HK-2 (cell line): ENCODE data around the gene GSE1.

Source experiments
- DNase-seq: peaks from one replicate; pipeline ENCODE4 v3.0.0-alpha.2; 2018; ENCODE audit not compliant: unreplicated experiment

The GSE1 gene

GRCh38 chr16:85645021-85645589, 32.0 kb downstream of the GSE1 start:
- no peak for DNase-seq

DNA sequence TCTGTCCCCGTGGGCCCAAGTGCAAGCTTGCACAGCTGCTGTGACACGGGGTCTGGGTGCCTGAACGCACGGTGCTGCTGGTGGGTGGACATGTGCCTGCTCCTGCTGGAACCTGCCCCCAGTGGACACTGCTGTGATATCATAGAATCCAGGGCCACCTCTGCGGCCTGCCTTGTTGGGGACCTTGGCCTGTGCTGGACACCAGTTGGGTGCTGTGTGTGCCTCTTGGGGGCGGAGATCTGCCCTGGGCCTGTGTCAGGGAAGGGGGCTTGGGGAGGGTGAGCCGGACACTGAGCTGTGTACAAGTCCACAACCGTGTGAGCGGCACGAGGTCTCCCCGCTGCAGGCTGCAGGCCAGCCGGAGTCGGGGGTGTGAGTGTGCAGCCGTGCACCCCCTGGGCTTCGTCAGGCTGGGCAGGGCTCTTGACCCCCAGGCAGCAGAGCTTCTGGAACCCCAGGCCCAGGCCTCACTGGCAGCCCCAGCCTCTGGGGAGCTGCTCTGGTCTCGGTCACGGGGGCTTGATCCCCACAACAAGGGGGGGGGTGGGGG, 33.3 kb downstream of the GSE1 start:
- DNase-seq = no peak

DNA sequence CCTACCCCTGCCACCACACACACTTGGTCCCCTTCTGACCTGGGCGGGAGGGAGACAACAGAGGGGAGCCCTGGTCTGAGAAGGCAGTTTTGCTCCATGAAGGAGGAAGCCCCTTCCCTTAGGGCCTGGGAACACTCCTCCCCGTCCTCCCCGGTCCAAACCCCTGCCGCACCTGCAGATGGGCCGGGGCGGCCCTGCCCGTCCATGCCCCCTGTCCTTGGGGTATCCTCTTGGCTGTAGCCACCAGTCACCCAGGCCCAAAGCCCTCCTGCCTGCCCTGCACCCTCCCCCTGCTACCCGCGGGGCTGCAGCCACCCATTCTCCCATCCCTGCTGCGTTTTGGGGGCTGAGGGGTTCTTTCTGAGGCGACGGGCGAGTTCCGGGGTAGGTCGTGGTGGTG, 33.9 kb downstream of the GSE1 start:
- DNase-seq = no peak

DNA sequence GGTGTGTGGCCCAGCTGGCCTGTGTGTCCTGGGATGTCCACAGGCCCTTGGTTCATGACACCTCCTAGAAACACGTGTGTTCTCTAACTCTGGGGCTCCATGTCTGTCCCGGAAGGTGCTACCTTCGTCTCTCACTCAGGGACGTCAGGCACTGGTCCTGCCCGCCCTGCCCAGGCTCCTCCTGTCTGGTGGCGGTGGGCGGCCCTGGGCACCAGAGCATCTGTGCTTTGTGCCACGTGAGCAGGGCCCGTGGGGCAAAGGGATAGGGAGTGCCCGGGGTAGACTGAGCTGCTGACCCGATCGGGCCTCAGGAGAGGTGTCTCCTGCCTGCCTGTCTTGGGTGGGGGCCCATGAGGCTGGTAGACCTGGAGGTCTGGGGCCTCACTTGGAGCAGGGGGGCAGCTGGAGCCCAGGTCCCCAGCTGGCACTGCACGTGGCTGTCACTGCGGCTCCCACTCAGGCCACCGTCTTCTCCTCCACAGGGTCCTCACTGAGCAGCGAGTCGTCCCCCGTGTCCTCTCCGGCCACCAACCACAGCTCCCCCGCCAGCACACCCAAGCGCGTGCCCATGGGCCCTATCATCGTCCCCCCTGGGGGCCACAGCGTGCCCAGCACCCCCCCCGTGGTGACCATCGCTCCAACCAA, 35.1 kb downstream of the GSE1 start:
- no peak for DNase-seq

GRCh38 chr16:85648805-85649204, 35.7 kb downstream of the GSE1 start:
- no peak for DNase-seq

- DNase-seq = no peak
Measured at GRCh38 chr16:85649411-85650134, 36.5 kb downstream of the GSE1 start.

- no peak for DNase-seq
Measured at GRCh38 chr16:85650135-85650843, 37.2 kb downstream of the GSE1 start.

- no peak for DNase-seq
Measured at GRCh38 chr16:85650844-85651628, 37.9 kb downstream of the GSE1 start.

DNA sequence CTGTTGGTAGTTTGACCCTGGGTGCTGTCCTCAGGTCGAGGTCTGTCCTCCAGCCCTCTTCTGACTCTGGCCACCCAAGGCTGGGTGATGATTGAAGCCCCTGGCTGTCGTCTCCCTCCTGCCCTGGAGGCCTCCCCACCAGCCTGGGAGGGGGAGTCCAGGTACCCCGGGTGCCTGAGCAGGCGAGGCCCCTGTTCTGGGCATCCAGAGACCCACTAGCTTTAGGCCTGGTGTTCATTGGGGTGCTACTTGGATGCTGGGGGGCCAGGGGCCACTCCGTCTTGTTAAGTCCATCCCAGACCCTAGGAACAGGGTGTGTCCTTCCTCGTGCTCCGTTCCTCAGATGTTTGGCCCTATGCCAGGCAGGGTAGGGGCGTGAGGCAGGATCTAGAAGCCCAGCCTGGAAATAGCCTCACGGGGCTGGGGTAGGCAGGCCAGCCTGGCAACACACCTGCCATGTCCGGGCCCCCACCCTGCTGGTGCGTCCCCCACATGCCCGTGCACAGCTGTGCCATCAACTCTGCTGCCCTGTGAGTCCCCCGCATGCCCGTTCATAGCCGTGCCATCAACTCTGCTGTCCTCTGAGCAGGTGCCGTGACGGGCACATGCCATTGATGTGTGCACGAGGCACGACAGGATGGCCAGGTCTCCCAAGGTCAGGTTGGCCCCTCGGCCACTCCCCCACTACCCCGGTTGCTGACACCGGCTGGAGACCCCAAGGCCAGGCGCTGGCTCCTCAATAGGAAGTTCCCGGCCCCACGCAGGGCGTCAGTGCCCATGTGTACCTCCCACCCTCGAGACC, 38.7 kb downstream of the GSE1 start:
- no peak for DNase-seq

GRCh38 chr16:85652431-85653221, 39.5 kb downstream of the GSE1 start:
- peak; percentile 16 for DNase-seq

- no peak for DNase-seq
Measured at GRCh38 chr16:85653290-85653891, 40.3 kb downstream of the GSE1 start.

GRCh38 chr16:85654251-85655095, 41.4 kb downstream of the GSE1 start:
- DNase-seq = no peak

DNA sequence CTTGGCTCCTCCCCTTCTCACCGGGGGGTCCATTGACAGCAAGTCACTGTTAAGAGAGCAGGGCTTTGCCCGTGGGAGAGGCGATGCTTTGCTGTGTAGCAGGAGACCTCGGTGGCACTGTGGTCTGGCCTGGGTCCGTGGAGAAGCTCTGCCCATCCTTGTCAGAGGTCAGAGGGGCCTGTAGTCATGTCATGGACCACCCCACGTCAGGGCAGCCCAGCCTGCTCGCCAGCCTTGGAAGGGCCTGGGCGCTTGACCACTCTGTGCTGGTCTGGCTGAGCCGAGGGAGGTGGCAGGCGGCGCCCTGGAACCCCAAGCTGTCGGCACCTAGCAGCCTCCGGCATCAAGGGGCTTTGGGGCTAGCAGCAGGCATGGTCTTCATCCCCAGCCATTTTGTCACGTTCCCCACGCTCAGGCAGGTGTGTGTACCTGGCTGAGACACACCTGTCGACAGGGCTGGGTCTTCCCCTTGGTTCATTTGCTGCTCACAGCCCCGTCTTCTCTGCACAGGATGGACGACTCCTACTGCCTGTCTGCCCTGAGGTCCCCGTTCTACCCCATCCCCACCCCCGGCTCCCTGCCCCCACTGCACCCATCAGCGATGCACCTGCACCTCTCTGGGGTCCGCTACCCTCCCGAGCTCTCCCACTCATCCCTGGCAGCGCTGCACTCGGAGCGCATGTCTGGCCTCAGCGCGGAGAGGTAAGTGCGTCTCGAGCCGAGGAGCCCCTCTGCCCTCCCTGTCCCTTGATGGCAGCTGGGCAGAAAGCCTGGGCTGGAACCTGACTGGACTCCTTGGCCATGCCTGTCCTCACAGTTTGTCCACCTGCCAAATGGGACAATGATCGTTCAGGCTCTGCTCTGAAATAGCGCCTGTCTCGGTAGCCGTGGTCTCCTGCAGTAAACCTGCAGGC, 42.4 kb downstream of the GSE1 start:
- no peak for DNase-seq

- DNase-seq = no peak
Measured at GRCh38 chr16:85656351-85657266, 43.5 kb downstream of the GSE1 start.

DNA sequence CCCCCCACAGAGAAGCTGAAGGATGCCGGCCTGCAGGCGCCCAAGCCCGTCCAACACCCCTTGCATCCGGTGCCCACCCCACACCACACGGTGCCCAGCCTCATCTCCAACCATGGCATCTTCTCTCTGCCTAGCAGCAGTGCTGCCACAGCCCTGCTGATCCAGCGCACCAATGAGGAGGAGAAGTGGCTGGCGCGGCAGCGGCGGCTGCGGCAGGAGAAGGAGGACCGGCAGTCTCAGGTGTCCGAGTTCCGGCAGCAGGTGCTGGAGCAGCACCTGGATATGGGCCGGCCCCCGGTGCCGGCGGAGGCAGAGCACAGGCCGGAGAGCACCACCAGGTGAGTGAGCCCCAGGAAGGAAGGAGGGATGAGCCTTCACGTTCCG, 44.1 kb downstream of the GSE1 start:
- no peak for DNase-seq

GRCh38 chr16:85657996-85658395, 44.9 kb downstream of the GSE1 start:
- no peak for DNase-seq
